HS-5 (cell line): ENCODE data around the gene GAS2L2.
"Not testable (repeated sequence)": the region's sequence is repeated elsewhere in the genome, so short reads cannot be mapped to it uniquely, and the experiment has no call there.

Experiments
- DNase-seq: peaks from one replicate; pipeline ENCODE4 v3.0.0-alpha.2; 2012; ENCODE audit warnings: low read depth

The GAS2L2 gene

GRCh38 chr17:35773129-35773528 lies 20.1 kb upstream of the GAS2L2 start:
- no peak for DNase-seq

GRCh38 chr17:35769895-35770486 lies 17.0 kb upstream of the GAS2L2 start:
- no peak for DNase-seq

GRCh38 chr17:35768797-35769196 lies 15.8 kb upstream of the GAS2L2 start:
- no peak for DNase-seq

- DNase-seq = no peak
Measured at GRCh38 chr17:35766903-35767510, 14.0 kb upstream of the GAS2L2 start.

- DNase-seq = no peak
Measured at GRCh38 chr17:35766489-35766877, 13.4 kb upstream of the GAS2L2 start.

GRCh38 chr17:35765756-35766488 lies 12.9 kb upstream of the GAS2L2 start:
- DNase-seq = no peak

- DNase-seq = no peak
Measured at GRCh38 chr17:35765086-35765710, 12.2 kb upstream of the GAS2L2 start.

GRCh38 chr17:35764123-35764991 lies 11.3 kb upstream of the GAS2L2 start:
- peak; percentile 53 for DNase-seq

- DNase-seq = no peak
Measured at GRCh38 chr17:35763767-35764122, 10.7 kb upstream of the GAS2L2 start.

- no peak for DNase-seq
Measured at GRCh38 chr17:35761601-35762000, 8.6 kb upstream of the GAS2L2 start.

GRCh38 chr17:35760587-35760986 lies 7.5 kb upstream of the GAS2L2 start, which contains the start of gene C17orf50:
C17orf50 (plus strand) TSS chr17:35760887; CDS start chr17:35760942, 55 bp downstream.
- no peak for DNase-seq

- DNase-seq = no peak
Measured at GRCh38 chr17:35757243-35757642, 4.2 kb upstream of the GAS2L2 start.

GRCh38 chr17:35752471-35752870 lies 568 bp downstream of the GAS2L2 start:
- no peak for DNase-seq

GRCh38 chr17:35751541-35751940 lies 1.5 kb downstream of the GAS2L2 start:
- not testable (repeated sequence) for DNase-seq

- DNase-seq = no peak
Measured at GRCh38 chr17:35750526-35751395, 2.3 kb downstream of the GAS2L2 start.

GRCh38 chr17:35749560-35750412 lies 3.3 kb downstream of the GAS2L2 start:
- no peak for DNase-seq

GRCh38 chr17:35748979-35749378 lies 4.1 kb downstream of the GAS2L2 start:
- no peak for DNase-seq

- DNase-seq = no peak
Measured at GRCh38 chr17:35748341-35748841, 4.6 kb downstream of the GAS2L2 start.

GRCh38 chr17:35747540-35748017 lies 5.5 kb downstream of the GAS2L2 start:
- peak; percentile 25 for DNase-seq
